H9 (cell line): ENCODE data around the gene PHACTR1. TPM values are rescaled to one million over a fixed set of nuclear protein-coding genes. Genes with fewer than 3 reads are reported as not detected.

Experiments
- DNase-seq: peaks from one replicate; pipeline ENCODE4 v3.0.0-alpha.2; 2017
- H2AFZ ChIP-seq: one replicate; pipeline ENCODE4 v1.6.1; 2013; ENCODE audit warnings: mild to moderate bottlenecking, low read length, control low read depth, moderate library complexity
- H2AK5ac ChIP-seq: 2 replicates; pipeline ENCODE4 v1.6.1; 2013; ENCODE audit warnings: low read length, control low read depth, mixed read lengths; ENCODE audit not compliant: insufficient read length
- H2BK120ac ChIP-seq: one replicate; pipeline ENCODE4 v1.6.1; 2013; ENCODE audit warnings: low read depth, mild to moderate bottlenecking, low read length, control low read depth, inconsistent platforms; ENCODE audit not compliant: poor library complexity, severe bottlenecking
- H2BK12ac ChIP-seq: 2 replicates; pipeline ENCODE4 v1.6.1; 2013; ENCODE audit warnings: low read length, control low read depth, mixed read lengths, low read depth; ENCODE audit not compliant: insufficient read length
- H2BK15ac ChIP-seq: 2 replicates; pipeline ENCODE4 v1.6.1; 2013; ENCODE audit warnings: low read depth, low read length, control low read depth
- H2BK20ac ChIP-seq: one replicate; pipeline ENCODE4 v1.6.1; 2013; ENCODE audit warnings: low read depth, mild to moderate bottlenecking, low read length, control low read depth, inconsistent platforms; ENCODE audit not compliant: poor library complexity, severe bottlenecking
- H2BK5ac ChIP-seq: 2 replicates; pipeline ENCODE4 v1.6.1; 2013; ENCODE audit warnings: low read length, control low read depth, mixed read lengths; ENCODE audit not compliant: insufficient read length
- H3K14ac ChIP-seq: 2 replicates; pipeline ENCODE4 v1.6.1; 2013; ENCODE audit warnings: low read length, control low read depth; ENCODE audit not compliant: insufficient read depth
- H3K18ac ChIP-seq: 2 replicates; pipeline ENCODE4 v1.6.1; 2013; ENCODE audit warnings: low read depth, mild to moderate bottlenecking, mixed read lengths, low read length, control low read depth; ENCODE audit not compliant: insufficient read length
- H3K23ac ChIP-seq: 2 replicates; pipeline ENCODE4 v1.6.1; 2013; ENCODE audit warnings: low read length, control low read depth, mixed read lengths, low read depth; ENCODE audit not compliant: insufficient read length
- H3K23me2 ChIP-seq: 2 replicates; pipeline ENCODE4 v1.6.1; 2013; ENCODE audit warnings: low read depth, mild to moderate bottlenecking, mixed read lengths, low read length, control low read depth; ENCODE audit not compliant: insufficient read length, poor library complexity, severe bottlenecking
- H3K27ac ChIP-seq: 2 replicates; pipeline ENCODE4 v1.5.1; 2013; ENCODE audit warnings: low read length, control low read depth, mixed read lengths, low read depth; ENCODE audit not compliant: insufficient read length
- H3K27me3 ChIP-seq: 2 replicates; pipeline ENCODE4 v1.6.1; 2013; ENCODE audit warnings: low read length, control low read depth, inconsistent platforms; ENCODE audit not compliant: insufficient read depth
- H3K4ac ChIP-seq: 2 replicates; pipeline ENCODE4 v1.6.1; 2013; ENCODE audit warnings: low read depth, mild to moderate bottlenecking, control low read depth, inconsistent platforms, low read length, moderate library complexity
- H3K4me1 ChIP-seq: 2 replicates; pipeline ENCODE4 v1.6.1; 2013; ENCODE audit warnings: low read length, control low read depth, inconsistent platforms; ENCODE audit not compliant: insufficient read depth
- H3K4me2 ChIP-seq: 2 replicates; pipeline ENCODE4 v1.6.1; 2013; ENCODE audit warnings: low read length, control low read depth, mixed read lengths; ENCODE audit not compliant: insufficient read length, insufficient read depth
- H3K56ac ChIP-seq: 2 replicates; pipeline ENCODE4 v1.6.1; 2013; ENCODE audit warnings: low read depth, mild to moderate bottlenecking, mixed read lengths, low read length, control low read depth; ENCODE audit not compliant: insufficient read length
- H3K79me1 ChIP-seq: 2 replicates; pipeline ENCODE4 v1.6.1; 2013; ENCODE audit warnings: low read depth, mild to moderate bottlenecking, moderate library complexity, low read length, control low read depth, inconsistent platforms; ENCODE audit not compliant: insufficient read depth, poor library complexity, severe bottlenecking
- H3K79me2 ChIP-seq: 2 replicates; pipeline ENCODE4 v1.6.1; 2013; ENCODE audit warnings: low read length, control low read depth, inconsistent platforms; ENCODE audit not compliant: insufficient read depth
- H3K9ac ChIP-seq: 2 replicates; pipeline ENCODE4 v1.6.1; 2013; ENCODE audit warnings: low read length, control low read depth, mixed read lengths; ENCODE audit not compliant: insufficient read length; ENCODE audit errors: extremely low read depth
- H3K9me3 ChIP-seq: one replicate; pipeline ENCODE4 v1.6.1; 2013; ENCODE audit warnings: low read depth, low read length, inconsistent platforms; ENCODE audit not compliant: control insufficient read depth
- H3T11ph ChIP-seq: one replicate; pipeline ENCODE4 v1.6.1; 2013; ENCODE audit warnings: mild to moderate bottlenecking, low read length, control low read depth, inconsistent platforms
- H4K20me1 ChIP-seq: one replicate; pipeline ENCODE4 v1.6.1; 2013; ENCODE audit not compliant: control insufficient read depth, insufficient read length, insufficient read depth
- H4K5ac ChIP-seq: 2 replicates; pipeline ENCODE4 v1.6.1; 2013; ENCODE audit warnings: low read depth, mild to moderate bottlenecking, mixed read lengths, low read length, control low read depth; ENCODE audit not compliant: insufficient read length
- H4K8ac ChIP-seq: replicated peaks from 2 replicates; pipeline ENCODE4 v1.6.1; 2013; ENCODE audit warnings: low read length, control low read depth, mixed read lengths, low read depth; ENCODE audit not compliant: insufficient read length
- H4K91ac ChIP-seq: 2 replicates; pipeline ENCODE4 v1.6.1; 2013; ENCODE audit warnings: low read depth, mild to moderate bottlenecking, moderate library complexity, mixed read lengths, low read length, control low read depth; ENCODE audit not compliant: insufficient read length
- H3K27ac Mint-ChIP-seq, 3 experiments: 2 replicates in 2 of 3; 3 replicates in 1 of 3; pipeline ENCODE4 v1.8.0; 2020 to 2021; ENCODE audit warnings: mixed read lengths in 3 of 3, mild to moderate bottlenecking in 1 of 3, moderate library complexity in 1 of 3
- H3K27me3 Mint-ChIP-seq: 2 replicates; pipeline ENCODE4 v1.8.0; 2021; ENCODE audit warnings: low read depth, mild to moderate bottlenecking, moderate library complexity, mixed read lengths
- H3K36me3 Mint-ChIP-seq, 3 experiments: 2 replicates in 2 of 3; 3 replicates in 1 of 3; pipeline ENCODE4 v1.8.0; 2020 to 2021; ENCODE audit warnings: low read depth in 3 of 3, mixed read lengths in 3 of 3; ENCODE audit not compliant: insufficient read depth in 1 of 3
- H3K4me1 Mint-ChIP-seq, 2 experiments: 2 replicates each; pipeline ENCODE4 v1.8.0; 2020; ENCODE audit warnings: mixed read lengths in 2 of 2
- H3K4me3 Mint-ChIP-seq, 2 experiments: 2 replicates in 1 of 2; 3 replicates in 1 of 2; pipeline ENCODE4 v1.8.0; 2020 to 2021; ENCODE audit warnings: mild to moderate bottlenecking in 2 of 2, mixed read lengths in 2 of 2, moderate library complexity in 1 of 2
- H3K9me3 Mint-ChIP-seq, 2 experiments: 2 replicates in 1 of 2; 3 replicates in 1 of 2; pipeline ENCODE4 v1.8.0; 2020; ENCODE audit warnings: mild to moderate bottlenecking in 2 of 2, mixed read lengths in 2 of 2, moderate library complexity in 1 of 2
- CTCF ChIP-seq: fragments of 200-600 bp; sonication (generic); conservative IDR thresholded peaks from 3 replicates; pipeline ENCODE4 v1.8.0; 2021; ENCODE audit warnings: antibody characterized with exemption, mild to moderate bottlenecking
- WGBS: extraction: QIAGEN DNeasy Blood & Tissue Kit; methylation state at CpG from one replicate; pipeline ENCODE4 v1.1.7; 2013; ENCODE audit warnings: missing lambda C conversion rate, low lambda C conversion rate, mixed read lengths; ENCODE audit not compliant: insufficient read length; ENCODE audit errors: extremely low coverage; 5-methylcytosine and 5-hydroxymethylcytosine counted together
- total RNA-seq: library from RNA; stranded (reverse); gene quantifications from 2 replicates; pipeline ENCODE4 v1.2.1, GENCODE V29; 2021

Gene PHACTR1
- total RNA-seq, 1 experiment from 2014 or later: 15.9 TPM

- H3K27ac ChIP-seq: no peak overlapping the region
- H2BK20ac ChIP-seq: no peak overlapping the region
- no peak overlapping the region for H3K56ac ChIP-seq
- H2BK120ac ChIP-seq: no peak overlapping the region
- H3K27me3 ChIP-seq: no peaks in the 10 kb centered on the region
- no peak for TF ChIP-seq CTCF
- no peak overlapping the region for H4K8ac ChIP-seq
- H2AFZ ChIP-seq: no peak overlapping the region
- DNase-seq: no peak
- no peak overlapping the region for H2BK12ac ChIP-seq
- peaks cover 7% of the 10 kb centered on the region; the same call in 1 of the 2 replicates for H3K4me1 ChIP-seq
- no peak overlapping the region for H3T11ph ChIP-seq
- H3K14ac ChIP-seq: no peak overlapping the region
- no peak overlapping the region for H4K91ac ChIP-seq
- H3K9me3 ChIP-seq: no peaks in the 10 kb centered on the region
- H4K20me1 ChIP-seq: no peaks in the 10 kb centered on the region
- H3K4me3 Mint-ChIP-seq: no peak overlapping the region
- H3K4me1 Mint-ChIP-seq: peaks cover 26 to 27% of the 10 kb centered on the region in 2 experiments
- H4K5ac ChIP-seq: no peak overlapping the region
- no peaks in the 10 kb centered on the region for H3K27me3 Mint-ChIP-seq
- H3K9ac ChIP-seq: no peak overlapping the region
- no peaks in the 10 kb centered on the region for H3K9me3 Mint-ChIP-seq
- H3K23ac ChIP-seq: no peak overlapping the region
- no peaks in the 10 kb centered on the region for H3K79me2 ChIP-seq
- no peaks in the 10 kb centered on the region for H3K36me3 Mint-ChIP-seq
- no peak overlapping the region for H2BK5ac ChIP-seq
- no peak overlapping the region for H3K18ac ChIP-seq
- no peak overlapping the region for H3K4ac ChIP-seq
- no peaks in the 10 kb centered on the region for H3K79me1 ChIP-seq
- no peak overlapping the region for H2AK5ac ChIP-seq
- WGBS: no CpG with 5 or more reads among the region's 4 CpGs
- no peaks in the 10 kb centered on the region for H3K23me2 ChIP-seq
- H2BK15ac ChIP-seq: no peak overlapping the region
- peak overlapping the region in 1 of 3 experiments; percentile 48; a peak in 1 of 7 replicates for H3K27ac Mint-ChIP-seq
- H3K4me2 ChIP-seq: no peak overlapping the region
These were observed 149.2 kb downstream of the PHACTR1 start for GRCh38 chr6:12865671-12866181.
